HG03575 (cell line): ENCODE data around the gene CRABP1.

ENCODE experiments used
- ATAC-seq: cut with Tn5 transposase; IDR thresholded peaks from one replicate; pipeline ENCODE4 v1.9.1; 2021; ENCODE audit not compliant: unreplicated experiment, insufficient number of reproducible peaks, low FRiP score; ENCODE audit errors: extremely low read depth

The CRABP1 gene

DNA sequence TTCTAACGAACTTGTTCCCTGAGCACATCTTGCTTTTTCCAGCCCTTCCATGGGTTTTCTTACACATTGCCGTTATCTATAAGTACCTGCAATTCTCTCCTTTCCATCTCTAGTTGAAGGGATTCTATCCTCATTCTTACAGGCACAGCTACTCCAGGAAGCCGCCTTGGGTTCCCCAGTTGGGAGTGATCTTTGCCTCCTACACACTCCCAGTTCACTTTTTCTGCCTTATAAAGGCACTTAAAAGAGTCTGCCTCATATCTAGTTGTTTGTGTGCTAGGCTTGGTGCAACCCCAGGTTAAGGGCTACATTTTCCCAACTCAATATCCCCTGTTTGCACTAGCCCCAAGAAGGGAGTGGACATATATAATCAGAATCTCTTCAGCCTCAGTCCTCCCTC lies 53.9 kb downstream of the CRABP1 start:
- ATAC-seq: no peak

DNA sequence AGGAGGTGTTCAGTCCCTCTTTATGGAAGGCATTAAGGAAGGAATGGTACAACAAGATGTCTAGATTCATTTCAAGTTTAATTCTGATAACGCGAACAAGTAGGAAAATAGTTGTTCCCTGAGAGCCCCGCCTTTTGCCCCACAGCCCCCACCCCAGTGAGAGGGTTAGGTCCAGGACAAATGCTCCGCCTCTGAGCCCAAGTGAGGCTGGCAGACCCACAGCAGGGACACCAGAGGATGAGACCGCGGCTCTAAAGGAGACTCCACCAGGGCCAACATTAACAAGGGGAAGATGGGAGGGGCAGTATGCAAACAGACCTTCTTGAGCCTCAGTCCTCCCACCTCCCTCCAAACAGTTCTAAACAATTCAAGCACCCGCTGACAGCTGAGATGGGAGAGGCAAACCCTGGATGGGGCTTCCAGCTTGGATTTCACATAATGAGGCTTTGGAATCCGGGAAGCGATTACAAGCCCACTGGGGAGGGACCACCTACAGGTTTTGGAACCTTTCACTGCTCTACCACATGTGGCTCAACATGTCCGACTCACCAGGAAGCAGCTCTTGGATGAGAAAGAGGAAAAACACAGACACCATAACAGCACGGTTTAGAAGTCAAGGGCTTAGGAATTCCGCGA lies 54.9 kb downstream of the CRABP1 start:
- no peak for ATAC-seq

GRCh38 chr15:78396186-78396814 lies 56.1 kb downstream of the CRABP1 start:
- ATAC-seq: no peak

DNA sequence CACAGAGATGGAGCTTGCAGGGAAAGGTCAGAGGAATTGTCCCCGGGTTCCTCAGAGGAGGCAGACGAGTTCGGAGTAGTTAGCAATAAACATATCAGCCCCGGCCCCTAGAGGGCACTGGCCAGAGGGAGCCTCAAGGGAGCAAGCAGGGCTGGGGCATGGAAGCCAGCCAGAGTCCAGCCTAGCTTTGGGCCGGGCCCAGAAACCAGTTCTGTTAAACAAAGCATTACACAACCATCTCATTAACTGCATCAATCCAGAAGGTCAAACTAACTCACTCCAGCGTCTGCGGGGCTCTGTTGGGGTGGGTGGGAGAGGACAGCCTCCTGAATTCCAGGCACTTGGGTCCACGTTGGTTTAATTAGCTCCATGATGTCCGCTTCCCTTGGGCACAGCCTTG lies 56.8 kb downstream of the CRABP1 start:
- ATAC-seq: no peak

GRCh38 chr15:78397382-78397781 lies 57.2 kb downstream of the CRABP1 start:
- ATAC-seq: no peak
